ENCODE measurements around the gene OCLN. TPM values are rescaled to one million over a fixed set of nuclear protein-coding genes. Genes with fewer than 3 reads are reported as not detected.
"Not testable (repeated sequence)": the region's sequence is repeated elsewhere in the genome, so short reads cannot be mapped to it uniquely, and the experiment has no call there.

Gene OCLN
- total RNA-seq, 6 experiments from 2014 or later = 0.38 to 1.3 (median 0.66) TPM

DNA sequence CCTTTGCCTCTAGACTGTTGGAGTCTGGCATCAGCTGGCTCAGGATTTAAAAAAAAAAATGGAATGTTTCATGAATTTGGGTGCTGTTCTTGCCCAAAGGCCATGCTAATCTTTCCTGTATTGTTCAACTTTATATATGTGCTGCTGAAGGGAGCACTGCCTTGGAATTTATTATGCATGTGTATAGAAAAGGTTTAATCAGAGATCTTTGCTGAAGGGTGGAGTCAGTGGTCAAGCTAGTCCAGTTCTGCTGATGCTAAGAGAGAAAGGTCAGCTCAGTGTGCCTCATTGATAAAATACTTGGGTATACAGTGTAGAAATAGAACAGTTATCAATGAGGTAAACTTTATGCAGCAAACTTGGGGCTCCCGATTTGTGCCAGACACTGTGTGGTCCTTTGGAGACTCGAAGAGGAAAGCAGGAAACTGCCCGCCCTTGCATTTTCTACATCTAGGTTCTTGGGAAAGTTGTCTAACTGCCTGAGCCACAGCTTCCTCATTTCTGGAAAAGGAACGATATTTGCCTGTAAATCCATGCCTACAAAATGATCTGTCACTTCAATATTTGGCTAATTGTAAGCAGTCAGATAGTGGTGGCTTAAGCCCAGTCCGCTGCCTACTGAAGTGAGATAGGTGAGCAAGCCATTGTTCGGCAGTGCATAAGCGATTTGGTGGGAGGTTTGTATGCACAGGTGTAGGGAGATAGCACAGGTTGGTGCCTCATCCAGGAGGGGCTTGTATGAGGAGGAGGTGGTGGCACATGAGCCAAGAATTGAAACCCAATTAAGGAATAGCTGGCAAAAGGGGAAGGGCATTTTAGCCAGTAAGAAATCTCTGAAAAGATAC, 38.2 kb downstream of the OCLN start:
- Mint-ChIP-seq H3K27ac (no peak overlapping the region), H3K36me3 (ENCODE audit: low read depth) (no peaks in the 10 kb centered on the region), H3K9me3 (no peaks in the 10 kb centered on the region), H3K27me3 (ENCODE audit: insufficient read depth) (peaks cover 45% of the 10 kb centered on the region), H3K4me3 (no peak overlapping the region), H3K4me1 (ENCODE audit: low read depth) (no peaks in the 10 kb centered on the region)
- DNase-seq = no peak
- TF ChIP-seq, protein P1, sequence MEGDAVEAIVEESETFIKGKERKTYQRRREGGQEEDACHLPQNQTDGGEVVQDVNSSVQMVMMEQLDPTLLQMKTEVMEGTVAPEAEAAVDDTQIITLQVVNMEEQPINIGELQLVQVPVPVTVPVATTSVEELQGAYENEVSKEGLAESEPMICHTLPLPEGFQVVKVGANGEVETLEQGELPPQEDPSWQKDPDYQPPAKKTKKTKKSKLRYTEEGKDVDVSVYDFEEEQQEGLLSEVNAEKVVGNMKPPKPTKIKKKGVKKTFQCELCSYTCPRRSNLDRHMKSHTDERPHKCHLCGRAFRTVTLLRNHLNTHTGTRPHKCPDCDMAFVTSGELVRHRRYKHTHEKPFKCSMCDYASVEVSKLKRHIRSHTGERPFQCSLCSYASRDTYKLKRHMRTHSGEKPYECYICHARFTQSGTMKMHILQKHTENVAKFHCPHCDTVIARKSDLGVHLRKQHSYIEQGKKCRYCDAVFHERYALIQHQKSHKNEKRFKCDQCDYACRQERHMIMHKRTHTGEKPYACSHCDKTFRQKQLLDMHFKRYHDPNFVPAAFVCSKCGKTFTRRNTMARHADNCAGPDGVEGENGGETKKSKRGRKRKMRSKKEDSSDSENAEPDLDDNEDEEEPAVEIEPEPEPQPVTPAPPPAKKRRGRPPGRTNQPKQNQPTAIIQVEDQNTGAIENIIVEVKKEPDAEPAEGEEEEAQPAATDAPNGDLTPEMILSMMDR (IDR thresholded peaks at IDR 0.05) = no peak

DNA sequence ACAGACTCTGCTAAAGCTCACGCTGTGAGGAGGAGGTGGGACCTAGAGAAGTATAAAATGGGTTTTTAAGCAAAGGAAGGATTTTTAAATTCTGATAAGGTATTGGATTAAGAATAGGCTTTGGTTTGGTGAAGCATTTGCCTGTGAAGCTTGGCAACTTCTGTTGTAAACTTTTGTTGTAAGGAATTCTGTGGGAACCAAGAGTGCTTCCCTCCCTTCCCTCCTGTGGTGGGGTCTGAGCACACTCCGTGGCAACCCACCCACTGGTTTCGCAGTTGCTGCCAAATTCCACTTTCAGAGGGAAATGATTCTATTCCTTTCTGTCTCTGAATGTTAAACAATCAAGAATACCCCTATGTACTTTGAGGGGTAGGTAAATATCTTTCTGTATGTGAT, 38.8 kb downstream of the OCLN start:
- TF ChIP-seq, protein P1 (IDR thresholded peaks at IDR 0.05) = no peak
- Mint-ChIP-seq H3K4me3 (no peak overlapping the region), H3K36me3 (ENCODE audit: low read depth) (no peaks in the 10 kb centered on the region), H3K27ac (no peak overlapping the region), H3K9me3 (no peaks in the 10 kb centered on the region), H3K27me3 (ENCODE audit: insufficient read depth) (peaks cover 43% of the 10 kb centered on the region), H3K4me1 (ENCODE audit: low read depth) (no peaks in the 10 kb centered on the region)
- no peak for DNase-seq

DNA sequence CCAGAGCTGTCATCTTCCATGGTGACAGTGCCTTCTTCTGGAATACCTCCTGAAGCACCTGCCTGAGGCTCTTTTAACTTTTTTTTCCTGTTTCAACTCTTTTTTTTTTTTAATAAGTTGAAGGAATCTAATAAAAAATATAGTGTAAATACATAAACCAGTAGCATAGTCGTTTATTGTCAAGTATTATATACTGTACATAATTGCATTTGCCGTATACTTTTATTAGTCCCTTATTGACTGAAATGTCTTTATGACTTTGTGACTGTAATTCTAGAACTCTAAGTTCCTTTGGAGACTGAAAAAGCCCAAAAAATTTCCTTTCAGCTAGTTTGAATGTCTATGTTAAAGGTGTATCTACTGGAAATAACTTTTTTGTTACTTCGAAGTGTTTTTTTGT, 45.3 kb downstream of the OCLN start:
- H3K27me3 Mint-ChIP-seq (ENCODE audit: insufficient read depth); H3K4me3 Mint-ChIP-seq; H3K27ac Mint-ChIP-seq: not testable (repeated sequence)

DNA sequence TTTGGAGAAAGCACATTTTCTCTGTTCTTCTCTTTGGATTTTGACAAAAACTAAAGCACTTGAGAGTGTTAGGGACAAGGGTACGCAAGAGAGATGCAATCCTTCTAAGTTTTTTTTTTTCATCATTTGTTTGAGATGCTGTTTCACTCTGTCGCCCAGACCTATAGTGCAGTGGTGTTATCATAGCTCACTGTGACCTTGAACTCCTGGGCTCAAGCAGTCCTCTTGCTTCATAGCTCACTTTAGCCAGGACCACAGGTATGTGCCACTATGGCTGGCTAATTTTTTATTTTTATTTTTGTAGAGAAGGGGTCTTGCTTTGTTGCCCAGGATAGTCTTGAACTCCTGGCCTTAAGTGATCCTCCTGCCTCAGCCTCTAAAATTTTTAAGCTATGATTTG, 46.1 kb downstream of the OCLN start:
- H3K4me1 Mint-ChIP-seq (ENCODE audit: low read depth); H3K36me3 Mint-ChIP-seq (ENCODE audit: low read depth); H3K9me3 Mint-ChIP-seq; H3K27me3 Mint-ChIP-seq (ENCODE audit: insufficient read depth); DNase-seq; H3K27ac Mint-ChIP-seq; H3K4me3 Mint-ChIP-seq: not testable (repeated sequence)

More for the DNA sequence above, 45.3 kb downstream of the OCLN start:
- not testable (repeated sequence) for DNase-seq; H3K4me1 Mint-ChIP-seq (ENCODE audit: low read depth); H3K36me3 Mint-ChIP-seq (ENCODE audit: low read depth); H3K9me3 Mint-ChIP-seq

DNA sequence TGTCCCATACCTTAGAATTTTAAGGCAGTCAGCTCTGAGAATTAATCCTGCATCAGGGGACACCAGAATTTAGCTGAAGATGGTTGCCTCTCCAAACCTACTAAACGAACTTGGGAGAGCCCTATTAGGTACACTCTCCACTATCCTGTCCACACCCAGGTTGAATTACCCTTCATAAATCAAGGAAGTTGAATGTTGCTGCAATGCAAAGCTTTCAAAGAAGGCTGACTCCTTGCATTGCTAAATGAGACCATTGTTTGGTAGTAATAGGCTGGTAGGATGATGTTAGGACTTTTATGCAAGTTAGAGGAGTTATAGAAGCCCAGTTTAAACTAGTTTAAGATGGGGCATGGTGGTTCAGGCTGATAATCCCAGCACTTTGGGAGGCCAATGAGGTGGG, 48.8 kb downstream of the OCLN start:
- not testable (repeated sequence) for DNase-seq; H3K4me1 Mint-ChIP-seq (ENCODE audit: low read depth); H3K27me3 Mint-ChIP-seq (ENCODE audit: insufficient read depth); H3K9me3 Mint-ChIP-seq; H3K27ac Mint-ChIP-seq; H3K4me3 Mint-ChIP-seq; H3K36me3 Mint-ChIP-seq (ENCODE audit: low read depth)

DNA sequence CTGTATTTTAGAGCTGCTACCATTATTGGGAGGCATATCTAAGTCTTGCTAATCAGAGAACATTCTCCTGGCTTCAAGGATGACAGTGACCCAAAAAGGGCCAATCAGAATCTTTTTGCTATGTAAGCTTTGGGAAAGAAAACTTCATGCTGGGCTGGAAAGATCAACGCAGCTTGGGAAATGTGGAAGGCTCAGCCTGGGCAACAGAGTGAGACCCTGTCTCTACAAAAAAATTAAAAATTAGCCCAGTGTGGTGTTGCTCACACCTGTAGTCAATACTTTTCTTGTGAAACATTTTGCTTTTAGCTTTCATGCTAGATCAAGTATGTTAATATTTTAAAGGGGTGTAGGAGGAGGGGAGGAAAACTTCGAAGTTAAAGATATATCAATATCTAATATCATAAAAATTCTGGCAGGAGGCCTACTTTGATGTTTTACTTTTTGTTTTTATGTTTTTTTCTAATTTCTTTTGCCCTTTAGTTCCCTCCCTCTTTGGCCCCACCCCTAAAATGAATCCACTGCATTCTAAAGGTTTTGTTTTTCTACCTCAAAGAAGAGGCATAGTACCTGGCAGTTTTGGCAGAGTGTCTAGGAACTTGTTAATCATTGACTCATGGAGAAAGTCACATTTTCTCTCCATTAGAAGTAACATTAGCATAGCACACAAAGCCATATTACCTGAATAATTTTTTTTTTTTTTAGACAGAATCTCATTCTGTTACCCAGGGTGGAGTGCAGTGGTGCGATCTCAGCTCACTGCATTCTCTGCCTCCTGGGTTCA, 50.4 kb downstream of the OCLN start:
- DNase-seq; H3K27me3 Mint-ChIP-seq (ENCODE audit: insufficient read depth); H3K4me1 Mint-ChIP-seq (ENCODE audit: low read depth); H3K27ac Mint-ChIP-seq; H3K9me3 Mint-ChIP-seq; H3K4me3 Mint-ChIP-seq; H3K36me3 Mint-ChIP-seq (ENCODE audit: low read depth): not testable (repeated sequence)

DNA sequence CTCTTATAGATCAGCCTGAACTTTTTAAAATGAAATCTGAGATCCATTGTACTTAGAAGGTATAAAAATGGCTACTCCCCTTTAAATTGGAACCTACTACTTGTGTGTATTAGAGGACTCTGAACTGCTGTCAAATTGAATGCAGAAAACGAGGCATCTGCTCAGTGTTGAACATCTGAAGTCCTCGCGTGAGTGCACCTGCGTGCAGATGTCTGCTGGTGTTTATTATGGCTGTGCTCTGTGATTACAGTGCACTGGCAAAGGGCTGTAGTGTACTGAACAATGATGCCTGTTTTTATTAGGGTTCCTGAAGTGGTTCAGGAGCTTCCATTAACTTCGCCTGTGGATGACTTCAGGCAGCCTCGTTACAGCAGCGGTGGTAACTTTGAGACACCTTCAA, 52.0 kb downstream of the OCLN start:
- H3K36me3 Mint-ChIP-seq (ENCODE audit: low read depth); H3K4me3 Mint-ChIP-seq; H3K9me3 Mint-ChIP-seq; H3K27ac Mint-ChIP-seq; H3K27me3 Mint-ChIP-seq (ENCODE audit: insufficient read depth); H3K4me1 Mint-ChIP-seq (ENCODE audit: low read depth); DNase-seq: not testable (repeated sequence)

DNA sequence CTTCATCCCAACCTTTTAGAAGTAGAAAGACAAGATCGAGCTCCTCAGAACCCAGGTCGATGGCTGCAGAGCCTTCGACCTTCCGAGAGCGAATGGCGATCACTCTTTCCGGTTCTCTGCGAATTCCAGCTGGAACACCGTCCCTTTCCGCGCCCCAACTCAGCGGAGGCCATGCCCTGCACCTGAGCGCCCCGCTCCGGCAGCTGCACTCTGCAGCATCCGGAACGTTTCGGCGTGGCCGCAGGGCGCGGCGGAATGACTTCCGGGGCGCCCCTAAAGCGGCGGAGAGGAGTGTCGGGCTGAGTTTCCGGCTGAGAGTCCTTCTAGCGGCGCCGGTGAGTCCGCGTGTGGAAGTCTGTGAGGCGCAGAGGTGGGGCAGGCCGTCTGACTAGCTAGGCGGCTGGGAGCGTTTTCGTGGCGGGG, 67.3 kb downstream of the OCLN start, which contains the start of gene GTF2H2C:
Gene GTF2H2C, plus strand, starts transcription at position 284 of the 423 bp plus-strand sequence. CDS start 4,942 bp downstream, outside the sequence.
- not testable (repeated sequence) for H3K9me3 Mint-ChIP-seq; H3K4me1 Mint-ChIP-seq (ENCODE audit: low read depth); H3K27me3 Mint-ChIP-seq (ENCODE audit: insufficient read depth); H3K36me3 Mint-ChIP-seq (ENCODE audit: low read depth)
- peak; percentile 83 for DNase-seq
- H3K27ac Mint-ChIP-seq = peak within 1 kb of the TSS; percentile 86
- peak within 1 kb of the TSS; percentile 93 for H3K4me3 Mint-ChIP-seq
- TF ChIP-seq, protein P1 (IDR thresholded peaks at IDR 0.05) = peak; percentile 59

DNA sequence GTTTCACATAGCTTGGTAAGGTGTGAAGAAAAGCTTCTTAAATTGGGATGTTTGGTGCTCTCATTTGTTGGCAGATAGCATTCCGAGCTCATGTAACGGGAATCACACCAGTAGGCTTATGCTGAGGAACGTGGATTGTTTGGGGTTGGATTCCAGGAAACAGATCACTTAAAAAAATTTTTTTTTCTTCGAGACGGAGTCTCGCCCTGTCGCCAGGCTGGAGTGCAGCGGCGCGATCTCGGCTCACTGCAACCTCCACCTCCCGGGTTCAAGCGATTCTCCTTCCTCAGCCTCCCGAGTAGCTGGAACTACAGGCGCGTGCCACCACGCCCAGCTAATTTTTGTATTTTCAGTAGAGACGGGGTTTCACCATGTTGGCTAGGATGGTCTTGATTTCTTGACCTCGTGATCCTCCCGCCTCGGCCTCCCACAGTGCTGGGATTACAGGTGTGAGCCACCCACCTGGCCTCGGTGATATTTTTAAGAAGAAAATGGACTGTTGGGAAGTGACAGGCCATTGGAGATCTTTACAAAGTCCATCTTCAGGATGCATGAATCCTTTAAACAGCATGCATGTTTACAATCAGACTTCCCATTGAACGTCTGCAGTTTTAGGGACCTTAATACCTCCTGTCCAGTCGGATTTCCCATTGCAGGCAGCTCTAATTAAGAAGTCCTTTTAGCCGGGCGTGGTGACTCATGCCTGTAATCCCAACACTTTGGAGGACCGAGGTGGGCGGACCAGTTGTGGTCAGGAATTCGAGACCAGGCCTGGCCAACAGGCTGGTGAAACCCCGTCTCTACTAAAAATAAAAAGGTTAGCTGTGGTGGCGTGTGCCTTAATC, 68.2 kb downstream of the OCLN start:
- H3K4me3 Mint-ChIP-seq = peak overlapping the region; percentile 68
- not testable (repeated sequence) for H3K27ac Mint-ChIP-seq; H3K4me1 Mint-ChIP-seq (ENCODE audit: low read depth); H3K9me3 Mint-ChIP-seq; H3K27me3 Mint-ChIP-seq (ENCODE audit: insufficient read depth); H3K36me3 Mint-ChIP-seq (ENCODE audit: low read depth); DNase-seq

DNA sequence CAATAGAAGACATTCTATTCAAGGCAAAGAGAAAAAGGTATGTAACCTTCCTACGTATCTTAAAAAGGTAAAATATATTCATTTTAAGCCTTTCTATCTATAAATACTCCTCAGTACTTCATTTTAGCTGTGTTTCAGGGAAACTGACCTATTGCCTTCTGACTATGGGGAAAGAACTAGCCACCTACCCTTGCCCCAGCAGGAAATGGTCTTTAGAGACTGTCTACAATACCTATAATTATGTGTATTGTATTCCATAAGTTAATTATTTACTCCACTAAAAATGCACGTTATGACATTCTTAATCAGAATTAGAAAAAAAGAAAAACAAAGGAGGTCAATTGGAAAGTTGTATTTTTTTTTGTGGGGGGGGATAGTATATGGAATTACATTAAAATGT, 73.6 kb downstream of the OCLN start:
- not testable (repeated sequence) for DNase-seq; H3K27me3 Mint-ChIP-seq (ENCODE audit: insufficient read depth); H3K27ac Mint-ChIP-seq; H3K4me1 Mint-ChIP-seq (ENCODE audit: low read depth); H3K9me3 Mint-ChIP-seq; H3K36me3 Mint-ChIP-seq (ENCODE audit: low read depth); H3K4me3 Mint-ChIP-seq
